ENCODE data around the gene PFKL. TPM values are rescaled to one million over a fixed set of nuclear protein-coding genes. Genes with fewer than 3 reads are reported as not detected.

The PFKL gene
- total and polyA plus RNA-seq, 2 of the 8 experiments (the other 6 are each of a cell fraction or from before 2014, with no cell fraction given), result 80.2 to 82.3 TPM

- Histone ChIP-seq H3K14ac (ENCODE audit: insufficient read length) (no peak overlapping the region), H3K9me3 (ENCODE audit: insufficient read depth in 2 of 2, low read depth in 1 of 2, low read length in 1 of 2) (peaks cover 6 to 14% of the 10 kb centered on the region in 2 experiments; a peak in 3 of 4 replicates), H3K23me2 (ENCODE audit: low read depth, low read length) (peaks cover 3% of the 10 kb centered on the region; the same call in 1 of the 2 replicates), H4K5ac (ENCODE audit: insufficient read length, low read depth, low read length) (no peak overlapping the region), H2BK12ac (ENCODE audit: low read depth, low read length) (no peak overlapping the region), H4K91ac (replicated peaks; ENCODE audit: insufficient read length, low read length) (no peak overlapping the region), H3K4me1 (replicated peaks in 1 of 4; ENCODE audit: control insufficient read depth in 3 of 4, insufficient read depth in 4 of 4, low read length in 3 of 4) (peaks cover 0 to 12% (median 8%) of the 10 kb centered on the region in 4 experiments; a peak in 6 of 7 replicates), H3K4ac (replicated peaks; ENCODE audit: insufficient read length, low read depth, low read length) (no peak overlapping the region), H3K23ac (ENCODE audit: insufficient read length) (no peak overlapping the region), H4K20me1 (replicated peaks in 1 of 2; ENCODE audit: control insufficient read depth in 1 of 2, insufficient read depth in 2 of 2, low read length in 2 of 2) (no peaks in the 10 kb centered on the region), H2BK15ac (ENCODE audit: low read length) (no peak overlapping the region), H3K9ac (replicated peaks in 1 of 4; ENCODE audit: extremely low read depth in 1 of 4, low read depth in 3 of 4, low read length in 3 of 4) (no peak overlapping the region), H3K56ac (replicated peaks; ENCODE audit: insufficient read length, low read depth, low read length) (no peak overlapping the region), H3K79me1 (ENCODE audit: low read depth, low read length) (no peaks in the 10 kb centered on the region), H3K27me3 (replicated peaks in 1 of 4; ENCODE audit: control insufficient read depth in 3 of 4, extremely low read depth in 1 of 4, insufficient read depth in 3 of 4, low read length in 3 of 4) (peaks cover 0 to 20% (median 15%) of the 10 kb centered on the region in 4 experiments; a peak in 6 of 7 replicates), H2AFZ (ENCODE audit: low read length) (no peak overlapping the region), H3K18ac (ENCODE audit: extremely low read depth, low read length) (no peak overlapping the region), H2BK120ac (replicated peaks; ENCODE audit: low read depth, low read length) (no peak overlapping the region), H2BK5ac (ENCODE audit: low read depth, low read length) (no peak overlapping the region), H3K27ac (ENCODE audit: low read depth, low read length) (no peak overlapping the region), H3K4me2 (ENCODE audit: insufficient read depth in 1 of 2, low read depth in 2 of 2, low read length in 2 of 2) (no peak overlapping the region), H3K4me3 (ENCODE audit: extremely low read depth in 1 of 4, insufficient read depth in 2 of 4, low read depth in 3 of 4, low read length in 4 of 4) (no peak overlapping the region), H2BK20ac (ENCODE audit: low read length) (no peak overlapping the region), H2AK5ac (ENCODE audit: low read depth, low read length) (no peak overlapping the region), H4K8ac (ENCODE audit: extremely low read depth, insufficient read depth, low read length) (no peak overlapping the region), H3K79me2 (ENCODE audit: control insufficient read depth in 1 of 2, insufficient read depth in 2 of 2, low read length in 2 of 2) (no peaks in the 10 kb centered on the region), H3K36me3 (ENCODE audit: control insufficient read depth in 2 of 4, insufficient read depth in 4 of 4, low read length in 3 of 4) (no peaks in the 10 kb centered on the region)
- WGBS, 2 experiments (ENCODE audit: extremely low coverage in 1 of 2, insufficient coverage in 1 of 2, insufficient read length in 1 of 2, insufficient replicate concordance in 2 of 2, low coverage in 1 of 2, low lambda C conversion rate in 2 of 2, missing lambda C conversion rate in 1 of 2), result 90% methylated on average over 8 of the region's 8 CpGs; no CpG with 5 or more reads in 1 of the 2 experiments
- FAIRE-seq, result no peak
- POLR2A ChIA-PET (ENCODE audit: partially characterized antibody), result no interaction called here
- CTCF ChIA-PET (ENCODE audit: partially characterized antibody), result interaction anchor here (0.5 to 1.1 kb wide), 2 partner anchors 107 to 388 kb away, joined by 3 to 5 read pairs; no protein-coding TSS in a partner anchor
- TF ChIP-seq YY1 (IDR thresholded peaks at IDR 0.05; ENCODE audit: low read depth, low read length) (no peak), PHF8 (conservative IDR thresholded peaks at IDR 0.05; ENCODE audit: low read depth, low read length) (no peak), TAF7 (optimal IDR thresholded peaks at IDR 0.05; ENCODE audit: borderline replicate concordance, low read depth, low read length) (no peak), CTBP2 (IDR thresholded peaks at IDR 0.05; ENCODE audit: borderline replicate concordance, insufficient read depth, insufficient read length, low read length) (no peak), FOSL1 (IDR thresholded peaks at IDR 0.05; ENCODE audit: insufficient read depth, low read depth, low read length) (no peak), GTF2F1 (IDR thresholded peaks at IDR 0.05; ENCODE audit: borderline replicate concordance, low read depth, low read length) (no peak), HDAC2 (IDR thresholded peaks at IDR 0.05; ENCODE audit: borderline replicate concordance in 1 of 2, low read depth in 2 of 2, low read length in 2 of 2) (no peak), EGR1 (IDR thresholded peaks at IDR 0.05; ENCODE audit: borderline replicate concordance, low read depth, low read length) (no peak), HDAC6 (IDR thresholded peaks at IDR 0.05; ENCODE audit: low read depth, low read length) (no peak)
- DNase-seq (ENCODE audit: low read depth in 1 of 2, low spot score in 2 of 2), result no peak
Measured at GRCh38 chr21:44372616-44373015, 72.8 kb downstream of the PFKL start.

Data from H1 (cell line).